GM19025 (cell line): Measurements from ENCODE around the gene DLGAP3.

ENCODE experiments used
- ATAC-seq: cut with Tn5 transposase; IDR thresholded peaks from one replicate; pipeline ENCODE4 v1.9.1; 2021; ENCODE audit warnings: mild to moderate bottlenecking, low read depth, moderate library complexity; ENCODE audit not compliant: unreplicated experiment

Gene DLGAP3

DNA sequence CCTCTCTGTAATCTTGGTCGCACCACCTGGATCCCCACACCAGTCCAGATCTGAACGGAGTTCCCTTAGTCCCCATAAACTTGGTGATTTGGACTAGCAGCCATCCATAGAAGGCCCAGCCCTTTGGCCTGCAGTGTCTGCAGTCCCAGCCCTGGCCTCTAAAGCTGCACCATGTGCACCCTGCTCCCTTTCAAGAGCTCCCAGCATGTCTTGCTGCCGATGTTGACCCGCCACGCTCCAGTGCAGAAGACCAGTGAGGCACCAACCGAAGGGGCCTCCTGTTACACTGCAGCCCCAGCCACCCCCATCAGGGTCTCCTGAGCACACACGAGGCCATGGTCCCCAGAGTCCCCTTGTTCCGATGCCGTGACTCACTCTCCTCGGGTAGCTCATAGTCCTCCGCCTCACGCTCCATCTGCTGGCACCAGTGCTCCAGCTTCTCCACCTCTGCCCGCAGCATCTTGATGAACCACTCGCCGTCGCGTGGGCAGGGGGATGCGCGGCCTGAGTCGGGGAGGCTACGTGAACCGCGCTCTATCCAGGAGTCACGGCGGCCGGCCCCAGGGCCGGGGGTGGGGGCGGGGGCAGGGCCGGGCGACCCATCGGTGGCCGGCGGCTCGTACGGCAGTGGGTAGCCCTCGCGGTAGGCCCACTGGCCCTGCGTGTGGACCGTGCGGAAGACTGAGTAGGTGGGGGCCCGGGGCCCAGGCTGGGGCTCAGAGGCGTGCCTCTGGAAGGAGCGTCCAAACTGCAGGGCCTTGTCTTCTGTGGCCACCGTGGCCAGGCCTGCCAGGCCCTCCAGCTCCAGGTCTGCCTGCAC lies 61.0 kb downstream of the DLGAP3 start:
- no peak for ATAC-seq

DNA sequence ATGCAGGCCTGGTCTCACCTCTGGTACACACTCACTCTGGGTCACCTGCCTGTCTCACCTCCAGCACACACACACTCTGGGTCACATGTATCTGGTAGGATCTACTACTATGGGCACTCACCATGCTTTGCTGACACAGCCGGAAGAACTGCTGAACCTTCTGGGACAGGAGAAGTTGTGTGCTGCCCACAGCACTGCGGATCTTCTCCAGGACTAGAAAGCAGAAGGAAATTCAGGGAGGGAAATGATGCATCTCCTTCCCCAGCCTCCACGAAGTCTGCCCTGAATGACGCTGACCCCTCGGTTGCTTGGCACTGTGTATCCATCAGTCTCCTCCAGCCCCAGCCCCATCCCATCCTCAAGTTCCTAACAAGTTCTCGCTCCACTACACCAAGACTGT lies 62.0 kb downstream of the DLGAP3 start:
- ATAC-seq, result no peak

DNA sequence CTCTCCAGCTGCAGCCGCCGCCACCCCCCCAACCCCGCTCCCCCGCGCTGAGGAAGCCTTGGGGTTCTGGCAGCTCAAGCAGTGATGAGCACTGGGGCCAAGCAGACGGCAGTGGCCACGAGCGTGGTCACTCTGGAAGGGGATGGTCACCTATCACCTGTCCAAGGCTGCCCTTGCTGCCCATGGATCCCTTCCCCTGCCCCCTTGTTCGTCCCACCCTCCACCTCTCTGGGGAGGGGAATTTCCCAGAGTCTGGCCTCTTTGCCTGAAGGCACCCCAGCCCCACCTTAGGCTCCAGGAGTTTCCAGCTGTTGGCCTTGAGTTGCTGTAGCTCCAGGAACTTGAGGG lies 62.7 kb downstream of the DLGAP3 start:
- no peak for ATAC-seq

DNA sequence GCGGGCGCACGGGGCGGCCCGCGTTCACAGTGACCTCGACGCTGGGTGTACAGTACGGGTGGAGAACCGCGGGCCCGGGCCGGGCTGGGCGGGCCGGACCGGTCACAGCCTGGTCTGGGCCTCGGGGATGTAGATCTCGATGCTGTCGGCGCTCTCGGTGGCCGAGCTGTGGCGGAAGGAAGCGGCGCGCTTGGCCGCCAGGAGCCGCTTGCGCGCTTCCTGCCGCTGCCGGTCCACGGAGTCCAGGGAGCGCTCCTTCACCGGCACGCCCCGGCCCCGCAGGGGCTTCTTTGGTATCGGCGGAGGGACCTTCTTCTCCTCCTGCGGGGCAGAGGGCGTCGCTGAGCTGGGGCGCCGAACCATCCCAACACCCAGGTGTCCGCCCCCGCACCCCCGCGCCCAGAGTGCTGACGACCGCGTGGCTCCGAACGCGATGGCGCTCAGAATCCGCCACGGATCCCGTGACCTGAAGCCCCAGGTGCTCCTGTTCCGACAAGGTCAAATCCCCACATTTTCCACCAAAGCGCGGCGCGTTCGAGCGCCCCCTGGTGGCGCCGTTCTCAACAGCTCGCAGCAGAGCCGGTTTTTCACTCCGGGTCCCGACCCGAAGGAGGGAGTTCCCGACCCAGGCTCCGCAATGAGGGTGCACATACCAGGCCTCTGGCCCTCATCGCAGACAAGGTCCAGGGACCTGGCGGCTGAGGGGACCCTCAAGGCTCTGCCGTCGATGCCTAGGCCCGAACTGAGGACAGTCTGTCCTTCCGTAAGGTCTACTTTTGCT lies 63.3 kb downstream of the DLGAP3 start:
- peak; percentile 72 for ATAC-seq

DNA sequence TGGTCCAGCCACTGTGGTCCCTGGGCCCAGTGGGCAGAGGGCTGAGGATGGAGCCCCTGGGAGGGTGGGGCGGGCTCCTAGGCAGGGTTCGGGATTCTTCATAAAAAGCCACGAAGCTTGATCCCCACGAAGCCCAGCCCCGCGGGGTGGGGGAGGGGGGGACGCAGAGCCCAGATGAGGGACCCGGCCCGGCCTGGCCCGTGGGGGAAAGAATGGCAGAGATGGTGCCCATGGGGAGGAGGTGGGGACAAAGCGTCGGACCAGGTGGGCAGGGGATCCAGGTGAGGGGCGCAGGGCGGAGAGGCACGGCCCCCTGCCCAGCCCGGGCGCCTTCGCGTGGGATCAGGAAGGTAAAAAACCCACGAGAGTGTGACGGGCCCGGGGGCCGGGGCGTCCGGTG lies 63.9 kb downstream of the DLGAP3 start:
- ATAC-seq, result no peak

DNA sequence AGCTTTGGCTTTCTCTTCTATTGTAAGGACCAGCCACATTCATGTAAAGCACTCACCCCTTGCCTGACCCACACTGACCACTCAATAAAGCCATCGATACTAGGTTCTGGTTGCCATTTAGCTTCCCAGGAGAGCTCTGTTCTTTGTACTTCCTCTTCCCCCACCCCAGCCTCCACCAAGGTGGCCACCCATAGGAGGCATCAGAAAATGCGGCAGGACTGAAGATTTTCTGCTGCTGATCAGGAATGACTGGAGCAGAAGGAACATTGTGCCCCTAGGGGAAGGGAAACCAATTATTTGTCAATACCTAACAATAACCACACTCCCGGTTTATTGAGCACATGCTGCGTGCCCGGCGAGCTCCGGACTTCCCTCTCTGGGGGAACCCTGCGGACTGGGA lies 64.7 kb downstream of the DLGAP3 start:
- ATAC-seq, result no peak

DNA sequence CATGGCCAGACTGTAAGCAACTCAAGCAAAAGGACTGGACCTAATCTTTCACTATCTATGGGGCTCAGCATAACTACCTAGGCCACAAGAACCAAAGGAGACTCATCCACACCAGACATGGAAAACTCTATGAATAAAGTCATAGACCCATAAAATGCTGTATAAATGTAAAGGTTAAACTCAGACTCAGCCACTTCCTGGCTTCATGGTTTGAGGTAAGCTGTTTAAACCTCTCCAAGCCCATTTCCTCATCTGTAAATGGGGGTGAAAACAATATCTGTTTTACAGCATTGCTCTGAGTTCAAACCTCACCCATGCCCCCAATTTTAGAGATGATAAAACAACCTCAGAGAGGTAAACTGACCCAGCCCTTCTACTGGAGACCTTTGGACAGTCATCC lies 65.9 kb downstream of the DLGAP3 start:
- ATAC-seq, result no peak

DNA sequence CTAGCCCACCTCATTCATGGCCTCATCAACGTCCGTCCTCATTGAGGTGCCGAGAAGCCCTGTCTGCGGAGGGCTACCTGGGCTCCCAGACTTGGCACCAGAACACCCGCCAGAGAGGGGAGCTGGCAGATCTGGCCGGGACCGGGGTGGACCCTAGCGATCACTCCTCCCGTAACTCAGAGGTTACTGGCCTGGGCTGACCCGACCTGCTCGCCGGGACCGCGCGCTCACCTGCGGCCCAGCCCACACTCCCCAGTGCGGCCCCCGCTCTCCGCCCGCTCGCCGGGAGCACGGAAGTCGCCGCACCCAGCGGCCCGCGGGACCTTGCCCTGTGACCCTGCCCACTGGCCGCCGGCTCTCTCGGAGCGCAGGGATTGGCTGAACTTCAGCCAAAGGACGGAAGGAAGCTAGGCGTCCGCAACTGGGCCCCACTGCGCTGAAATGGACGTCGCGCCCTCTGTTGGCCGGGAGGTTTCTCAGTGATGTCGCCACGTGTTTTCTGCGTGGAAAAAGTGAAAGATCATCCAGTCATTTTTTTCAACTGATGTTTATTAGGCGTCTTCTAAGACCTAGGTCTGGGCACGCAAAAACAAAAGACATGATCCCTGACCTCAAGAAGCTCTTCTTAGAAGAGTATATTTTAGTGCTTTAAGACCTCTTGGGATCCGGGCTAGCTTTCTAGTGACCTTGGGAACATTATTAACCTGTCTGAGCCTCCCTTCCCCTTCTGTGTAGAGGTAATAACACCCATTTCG lies 69.8 kb downstream of the DLGAP3 start, which contains the start of gene SMIM12:
SMIM12 (minus strand) TSS at position 304 of the 755 bp plus-strand sequence. CDS start 3,772 bp downstream, outside the sequence.
- ATAC-seq, result peak; percentile 98

DNA sequence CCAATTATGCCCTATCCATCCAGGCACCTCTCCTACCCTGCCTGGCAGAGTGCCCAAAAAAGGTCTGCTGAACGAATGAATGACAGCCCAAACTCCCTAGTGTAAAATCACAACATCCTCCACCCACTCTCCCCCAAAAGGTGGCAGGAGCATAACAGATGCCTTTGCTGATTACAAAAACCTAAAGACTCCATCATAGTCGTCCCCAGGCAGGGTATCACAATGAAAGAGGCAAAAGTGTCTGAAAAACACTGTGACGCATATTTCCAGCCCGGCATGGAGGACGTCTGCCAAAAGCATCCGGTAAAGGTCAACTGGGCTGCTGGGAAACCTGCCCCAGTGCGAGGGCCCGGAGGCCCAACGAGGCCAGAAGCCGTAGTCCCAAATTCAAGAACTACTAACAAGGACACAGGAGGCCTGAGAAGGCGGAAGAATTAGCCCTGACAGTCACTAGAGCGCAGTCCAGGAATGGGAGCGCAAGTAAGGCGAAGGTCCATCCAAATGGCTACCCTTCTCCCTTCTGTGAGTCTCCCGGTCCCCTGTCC lies 70.5 kb downstream of the DLGAP3 start:
- no peak for ATAC-seq

DNA sequence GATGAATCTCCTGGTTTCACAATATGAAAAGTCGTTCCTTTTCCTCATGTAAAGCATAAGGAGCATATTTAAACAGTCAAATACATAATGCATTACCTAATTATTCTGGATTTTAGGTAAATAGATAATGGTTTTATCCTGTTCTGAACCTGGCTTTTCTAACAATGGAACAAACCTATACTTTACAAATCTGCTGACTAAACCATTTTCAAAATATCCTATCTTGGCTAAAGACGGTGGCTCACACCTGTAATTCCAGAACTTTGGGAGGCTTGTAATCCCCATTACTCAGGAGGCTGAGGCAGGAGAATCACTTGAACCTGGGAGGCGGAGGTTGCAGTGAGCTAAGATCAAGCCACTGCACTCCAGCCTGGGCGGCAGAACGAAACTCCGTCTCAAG lies 72.8 kb downstream of the DLGAP3 start:
- no peak for ATAC-seq

DNA sequence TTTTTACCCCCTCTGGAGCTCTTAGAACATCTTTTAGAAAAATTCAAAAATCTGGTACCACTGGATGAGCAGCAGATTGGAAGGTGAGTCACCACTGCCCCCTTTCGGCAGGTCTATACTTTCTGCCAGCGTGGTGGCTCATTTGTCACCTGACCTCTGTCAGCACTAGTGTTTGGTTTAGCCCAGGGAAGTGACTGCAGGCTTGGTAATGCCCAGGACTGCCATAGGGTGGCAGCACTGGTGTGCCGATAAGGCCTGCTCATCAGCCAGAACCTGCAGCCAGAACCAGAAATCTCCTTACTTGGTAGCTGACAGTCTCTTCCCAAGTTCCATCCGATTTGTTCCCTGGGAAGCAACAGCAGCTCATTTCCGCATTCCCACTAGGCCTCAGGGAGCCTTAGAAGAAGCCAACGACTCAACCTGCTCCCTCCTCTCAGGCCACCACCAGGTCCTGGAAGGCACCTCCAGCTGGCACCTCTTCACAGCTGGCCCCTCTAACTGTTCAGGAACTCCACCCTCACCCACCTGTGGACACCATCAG lies 76.7 kb downstream of the DLGAP3 start:
- peak; percentile 95 for ATAC-seq

DNA sequence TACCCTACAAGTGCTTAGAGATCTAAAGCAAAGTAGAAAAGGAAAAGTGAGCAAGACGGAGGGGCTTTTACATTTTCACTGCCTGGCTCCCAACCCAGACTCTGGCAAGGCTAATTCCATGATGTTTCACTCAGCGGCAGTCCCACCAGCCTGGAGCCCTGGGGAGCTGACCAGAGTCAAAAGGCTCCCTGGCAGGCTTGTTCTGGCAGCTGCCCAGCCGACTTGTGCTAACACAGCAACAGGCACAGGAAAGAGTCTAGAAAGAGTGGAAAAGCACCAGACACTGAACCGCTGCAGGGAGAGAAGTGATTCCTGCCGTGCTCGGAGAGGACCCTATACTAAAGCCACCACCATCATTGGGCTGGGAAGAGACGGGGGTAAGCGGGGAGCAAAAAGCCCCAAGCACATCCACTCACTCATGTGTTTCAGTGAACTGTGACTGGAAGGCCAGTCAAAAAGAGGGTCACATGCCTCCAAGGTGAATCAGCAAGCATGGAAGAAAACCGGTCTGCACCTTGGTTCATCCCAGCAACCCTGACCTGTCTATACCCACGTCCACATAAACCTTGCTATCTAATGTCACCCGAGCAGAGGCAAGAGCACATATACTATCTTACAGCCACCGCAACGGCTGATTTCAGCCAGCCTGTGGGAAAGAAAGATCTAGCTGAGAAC lies 77.9 kb downstream of the DLGAP3 start:
- no peak for ATAC-seq

DNA sequence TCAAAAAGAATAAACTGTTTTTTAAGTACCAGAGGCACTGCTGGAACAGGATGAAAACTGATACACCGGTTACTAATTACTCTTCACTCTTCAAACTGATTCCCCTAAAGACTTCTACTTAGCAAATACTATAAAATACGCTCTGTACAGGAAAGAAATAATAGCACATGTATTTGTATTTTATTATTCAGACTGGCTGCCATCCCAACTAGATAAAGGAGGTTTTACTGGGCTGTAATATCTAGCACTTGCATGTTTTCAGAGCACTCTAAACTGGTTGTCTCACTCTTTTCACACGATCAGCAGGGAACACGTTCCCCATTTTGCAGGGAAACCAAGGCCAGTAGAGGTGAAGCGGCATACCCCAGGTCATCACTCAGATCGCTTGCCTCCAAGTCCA lies 79.1 kb downstream of the DLGAP3 start:
- no peak for ATAC-seq

DNA sequence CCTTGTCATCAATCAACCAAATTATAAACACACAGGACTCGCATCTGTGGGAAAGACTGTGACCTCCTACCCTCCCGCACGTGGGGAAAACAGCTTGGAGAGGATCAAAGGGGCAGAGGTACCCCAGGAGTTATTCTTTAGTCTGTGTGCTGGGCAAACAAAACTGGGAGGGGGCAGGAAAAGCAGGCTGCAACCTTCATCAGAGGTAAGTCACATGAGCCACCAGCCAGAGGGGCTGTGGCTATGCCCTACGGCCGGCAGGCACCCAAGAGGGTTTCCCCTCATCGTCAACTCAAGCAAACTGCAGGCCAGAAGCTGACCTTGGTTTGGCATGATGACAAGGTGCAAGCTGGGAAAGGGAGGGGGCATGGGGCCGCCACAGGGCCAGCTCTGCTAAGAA lies 82.4 kb downstream of the DLGAP3 start:
- ATAC-seq, result no peak

DNA sequence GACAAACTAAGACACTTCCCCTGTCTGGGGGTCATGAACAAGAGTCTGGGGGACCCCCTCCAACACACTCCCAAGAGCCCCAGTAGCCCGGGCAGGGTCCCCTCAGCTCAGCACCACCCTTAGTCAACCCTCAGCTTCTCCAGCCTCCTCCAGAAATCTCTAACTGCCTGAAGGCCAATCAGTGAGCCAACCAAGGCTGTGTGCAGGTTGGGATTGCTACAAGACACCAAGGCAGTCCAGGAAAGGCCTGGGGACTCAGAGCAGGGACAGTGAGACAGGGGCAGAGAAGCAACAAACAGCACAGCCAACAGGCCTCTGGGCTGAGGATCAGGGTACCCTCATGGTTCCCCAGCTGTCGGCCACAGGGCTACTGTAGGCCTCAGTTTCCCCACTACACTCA lies 83.2 kb downstream of the DLGAP3 start:
- no peak for ATAC-seq

DNA sequence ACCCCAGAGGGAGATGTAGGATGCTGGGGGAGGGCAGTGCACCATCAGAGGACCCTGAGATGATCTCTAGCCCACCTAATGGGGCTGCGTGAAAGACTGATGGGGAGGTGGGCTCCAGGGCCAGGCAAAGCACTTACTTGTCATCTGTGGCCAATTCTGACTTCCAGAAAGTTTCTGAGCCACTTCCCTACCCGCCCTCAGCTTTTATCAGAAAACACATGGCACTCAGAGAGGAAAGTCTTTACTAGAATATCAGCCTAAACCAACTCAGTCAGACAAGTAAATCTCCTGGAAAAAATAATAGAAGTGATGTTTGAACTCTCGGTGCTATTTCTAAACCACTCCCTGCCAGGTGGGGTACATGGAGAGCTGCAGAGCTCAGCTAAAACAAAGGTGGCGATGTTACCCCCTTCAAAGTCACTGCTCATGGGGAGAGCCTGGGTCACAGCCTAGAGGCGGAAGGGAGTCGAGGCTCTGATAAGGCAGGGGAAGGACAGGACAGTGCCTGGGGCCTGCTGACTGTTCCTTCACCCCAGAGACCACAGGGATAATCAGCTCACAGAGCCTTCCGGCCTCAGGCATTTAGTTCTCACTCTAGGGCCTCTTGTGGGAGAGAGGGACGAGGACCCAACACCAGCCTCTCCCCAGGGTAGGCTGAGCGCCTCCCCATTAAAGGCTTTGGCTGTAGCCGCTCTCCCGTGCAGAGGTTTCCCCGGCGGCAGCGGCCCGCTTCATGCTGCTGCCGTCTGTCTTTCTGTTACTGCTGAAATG lies 84.1 kb downstream of the DLGAP3 start:
- ATAC-seq, result no peak

DNA sequence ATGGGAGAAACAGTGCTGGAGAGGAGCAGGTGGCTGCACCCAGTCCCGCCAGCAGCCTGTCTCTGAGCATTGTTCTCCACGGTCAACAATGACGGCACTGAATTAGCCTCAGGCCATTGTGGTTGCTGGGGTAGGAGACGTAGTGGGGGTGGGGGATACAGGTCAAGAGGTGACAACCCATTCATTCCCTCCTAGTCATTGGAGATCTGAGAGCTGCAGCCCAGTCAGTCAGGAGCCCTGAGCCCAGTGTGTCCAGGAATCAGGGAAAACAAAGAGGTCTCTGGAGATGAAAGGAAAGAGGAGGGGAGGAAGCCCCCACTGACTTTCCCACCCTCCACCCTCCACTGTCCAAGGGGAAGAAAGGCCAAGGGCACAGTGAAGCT lies 85.2 kb downstream of the DLGAP3 start:
- ATAC-seq, result no peak

DNA sequence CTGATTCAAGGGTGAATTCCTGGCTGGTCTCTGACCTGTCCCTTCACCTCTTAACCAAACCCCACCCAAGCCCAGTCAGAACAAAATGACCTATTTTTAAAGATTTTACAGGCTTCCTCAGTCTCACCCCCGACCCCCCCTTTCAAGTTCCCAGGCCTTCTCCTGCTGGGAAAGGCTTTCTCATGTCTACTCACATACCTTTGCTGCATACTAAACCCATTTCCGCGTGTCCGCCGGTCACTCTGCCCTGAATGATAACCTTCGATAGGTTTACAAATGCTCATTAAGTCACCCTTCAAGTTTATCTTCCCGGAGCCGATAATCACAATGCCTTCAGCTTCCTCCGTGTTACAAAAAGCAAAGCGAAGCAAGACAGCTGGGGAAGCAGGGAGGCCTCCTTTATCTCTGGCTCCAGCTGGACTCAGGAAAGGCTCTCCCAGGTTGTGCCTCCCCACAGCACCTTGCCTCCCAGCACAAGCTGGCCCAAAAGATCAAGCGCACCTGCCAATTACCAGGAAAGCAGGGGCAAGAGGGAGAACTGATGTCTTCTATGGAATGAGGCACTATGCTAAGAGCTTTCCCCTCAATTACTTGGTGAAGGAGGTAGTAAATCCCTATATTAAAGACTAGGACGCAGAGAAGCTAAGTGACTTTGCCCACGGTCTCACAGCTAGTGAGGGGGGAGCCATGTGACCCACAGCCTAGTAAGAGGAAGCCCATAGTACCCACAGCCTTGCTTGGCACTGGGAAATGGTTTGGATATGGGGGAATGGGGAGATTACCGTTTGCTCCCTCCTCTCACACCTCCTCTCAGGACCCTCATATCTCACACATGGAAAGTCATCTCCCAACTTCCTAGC lies 85.8 kb downstream of the DLGAP3 start:
- ATAC-seq, result no peak
